ENCODE measurements around the gene NOP9. TPM values are rescaled to one million over a fixed set of nuclear protein-coding genes. Genes with fewer than 3 reads are reported as not detected.
A peak's percentile ranks its signal among the peaks of the same experiment; 100 is the strongest.

Gene NOP9
- total RNA-seq, 1 experiment from 2014 or later: 29.8 TPM

DNA sequence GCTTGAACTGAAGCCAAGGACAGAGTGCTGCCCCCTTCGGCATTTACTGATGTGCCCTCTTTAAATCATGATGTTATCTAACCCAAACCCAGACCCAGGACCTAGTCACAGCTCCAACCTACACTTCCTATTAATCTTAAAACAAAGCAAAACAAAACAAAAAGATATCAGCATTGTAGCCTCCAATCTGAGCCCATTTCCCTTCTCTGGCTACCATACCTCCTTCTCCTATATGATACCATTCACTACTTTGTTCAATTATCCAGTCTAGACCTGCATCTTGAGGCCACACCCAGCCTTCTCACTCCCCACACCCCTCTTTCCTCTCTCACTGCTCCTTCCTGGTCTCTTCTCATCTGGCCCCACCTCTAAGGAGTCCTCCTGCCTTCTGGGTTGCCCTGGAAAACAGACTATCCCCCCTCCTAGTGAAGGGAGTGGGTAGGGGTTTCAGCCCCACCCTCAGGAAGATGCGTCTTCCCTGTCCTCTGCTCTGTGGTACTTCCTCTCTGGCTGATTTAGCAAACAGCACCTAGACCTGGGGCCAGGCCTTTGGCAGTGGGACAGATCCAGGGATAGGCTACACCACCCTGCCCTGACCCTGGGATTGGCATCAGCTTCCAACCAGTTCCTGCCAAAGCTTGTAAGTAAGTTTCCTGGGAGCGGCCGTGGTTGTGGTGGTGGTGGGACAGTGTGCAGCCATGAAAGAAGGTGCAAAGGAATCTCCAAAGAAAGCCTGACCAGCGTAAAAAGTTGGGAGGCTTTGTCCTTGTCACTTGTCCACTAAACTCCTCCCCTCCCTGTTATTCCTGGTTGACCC is 14.9 kb downstream of the NOP9 start:
- H3K27me3 Mint-ChIP-seq (ENCODE audit: insufficient read depth, unreplicated experiment): peaks cover 12% of the 10 kb centered on the region
- TF ChIP-seq, protein P1, sequence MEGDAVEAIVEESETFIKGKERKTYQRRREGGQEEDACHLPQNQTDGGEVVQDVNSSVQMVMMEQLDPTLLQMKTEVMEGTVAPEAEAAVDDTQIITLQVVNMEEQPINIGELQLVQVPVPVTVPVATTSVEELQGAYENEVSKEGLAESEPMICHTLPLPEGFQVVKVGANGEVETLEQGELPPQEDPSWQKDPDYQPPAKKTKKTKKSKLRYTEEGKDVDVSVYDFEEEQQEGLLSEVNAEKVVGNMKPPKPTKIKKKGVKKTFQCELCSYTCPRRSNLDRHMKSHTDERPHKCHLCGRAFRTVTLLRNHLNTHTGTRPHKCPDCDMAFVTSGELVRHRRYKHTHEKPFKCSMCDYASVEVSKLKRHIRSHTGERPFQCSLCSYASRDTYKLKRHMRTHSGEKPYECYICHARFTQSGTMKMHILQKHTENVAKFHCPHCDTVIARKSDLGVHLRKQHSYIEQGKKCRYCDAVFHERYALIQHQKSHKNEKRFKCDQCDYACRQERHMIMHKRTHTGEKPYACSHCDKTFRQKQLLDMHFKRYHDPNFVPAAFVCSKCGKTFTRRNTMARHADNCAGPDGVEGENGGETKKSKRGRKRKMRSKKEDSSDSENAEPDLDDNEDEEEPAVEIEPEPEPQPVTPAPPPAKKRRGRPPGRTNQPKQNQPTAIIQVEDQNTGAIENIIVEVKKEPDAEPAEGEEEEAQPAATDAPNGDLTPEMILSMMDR (IDR thresholded peaks at IDR 0.05; ENCODE audit: unreplicated experiment): no peak
- H3K4me1 Mint-ChIP-seq (ENCODE audit: insufficient read depth, unreplicated experiment): peaks cover 29% of the 10 kb centered on the region
- no peak overlapping the region for H3K27ac Mint-ChIP-seq (ENCODE audit: low read depth, unreplicated experiment)
- H3K9me3 Mint-ChIP-seq (ENCODE audit: unreplicated experiment): no peaks in the 10 kb centered on the region
- intact Hi-C loops (cut with micrococcal nuclease): no loop called here
- H3K4me3 Mint-ChIP-seq (ENCODE audit: unreplicated experiment): no peak overlapping the region
- ChIA-PET CTCF (interaction anchor here (0.6 to 10.0 kb wide), 7 partner anchors 8 to 1704 kb away, joined by 3 to 145 read pairs (median 5); partner anchors contain the start of genes CBLN3, DHRS1, KHNYN and NOP9), POLR2A (interaction anchor here (1.4 kb wide), 1 partner anchor 16 kb away, joined by 3 read pairs; no protein-coding TSS in a partner anchor)
- BruUV-seq (replicated peaks): no TSS peak
- DNase-seq (ENCODE audit: unreplicated experiment): peak; percentile 65
- H3K36me3 Mint-ChIP-seq (ENCODE audit: insufficient read depth, unreplicated experiment): peaks cover 16% of the 10 kb centered on the region

DNA sequence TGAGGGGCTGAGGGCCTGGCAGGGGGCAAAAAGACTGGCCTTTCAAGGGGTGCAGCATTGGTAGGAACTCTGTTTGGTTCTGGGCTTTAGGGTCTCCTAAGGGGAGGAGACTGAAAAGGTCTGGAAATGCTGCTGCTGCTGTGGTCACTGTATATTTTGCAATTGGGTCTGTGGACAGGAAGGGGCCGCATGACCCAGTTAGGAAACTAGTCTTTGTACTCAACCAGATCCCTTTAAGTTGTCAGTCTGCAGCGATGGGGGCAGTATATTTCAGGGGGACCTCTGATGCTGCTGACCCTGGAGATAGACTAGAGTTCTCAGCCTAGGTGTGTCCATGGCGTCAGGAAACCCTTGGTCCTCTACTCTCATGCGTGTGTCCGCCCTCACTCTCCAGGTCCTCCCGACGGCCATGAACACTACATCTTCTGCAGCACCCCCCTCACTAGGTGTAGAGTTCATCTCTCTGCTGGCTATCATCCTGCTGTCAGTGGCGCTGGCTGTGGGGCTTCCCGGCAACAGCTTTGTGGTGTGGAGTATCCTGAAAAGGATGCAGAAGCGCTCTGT is 15.7 kb downstream of the NOP9 start:
- no TSS peak for BruUV-seq (replicated peaks)
- POLR2A ChIA-PET: interaction anchor here (1.4 to 1.6 kb wide), 2 partner anchors 16 to 169 kb away, joined by 3 to 4 read pairs; partner anchors contain the start of gene PSME2
- Mint-ChIP-seq H3K4me1 (ENCODE audit: insufficient read depth, unreplicated experiment) (peaks cover 22% of the 10 kb centered on the region), H3K4me3 (ENCODE audit: unreplicated experiment) (no peak overlapping the region), H3K27ac (ENCODE audit: low read depth, unreplicated experiment) (no peak overlapping the region), H3K9me3 (ENCODE audit: unreplicated experiment) (no peaks in the 10 kb centered on the region), H3K27me3 (ENCODE audit: insufficient read depth, unreplicated experiment) (peaks cover 19% of the 10 kb centered on the region), H3K36me3 (ENCODE audit: insufficient read depth, unreplicated experiment) (peaks cover 16% of the 10 kb centered on the region)
- no peak for DNase-seq (ENCODE audit: unreplicated experiment)
- TF ChIP-seq, protein P1 (IDR thresholded peaks at IDR 0.05; ENCODE audit: unreplicated experiment): no peak
- intact Hi-C loops (cut with micrococcal nuclease): no loop called here
- CTCF ChIA-PET: interaction anchor here (1.3 to 1.8 kb wide), 3 partner anchors 18 to 72 kb away, joined by 3 to 8 read pairs (median 5); partner anchors contain the start of gene TINF2

DNA sequence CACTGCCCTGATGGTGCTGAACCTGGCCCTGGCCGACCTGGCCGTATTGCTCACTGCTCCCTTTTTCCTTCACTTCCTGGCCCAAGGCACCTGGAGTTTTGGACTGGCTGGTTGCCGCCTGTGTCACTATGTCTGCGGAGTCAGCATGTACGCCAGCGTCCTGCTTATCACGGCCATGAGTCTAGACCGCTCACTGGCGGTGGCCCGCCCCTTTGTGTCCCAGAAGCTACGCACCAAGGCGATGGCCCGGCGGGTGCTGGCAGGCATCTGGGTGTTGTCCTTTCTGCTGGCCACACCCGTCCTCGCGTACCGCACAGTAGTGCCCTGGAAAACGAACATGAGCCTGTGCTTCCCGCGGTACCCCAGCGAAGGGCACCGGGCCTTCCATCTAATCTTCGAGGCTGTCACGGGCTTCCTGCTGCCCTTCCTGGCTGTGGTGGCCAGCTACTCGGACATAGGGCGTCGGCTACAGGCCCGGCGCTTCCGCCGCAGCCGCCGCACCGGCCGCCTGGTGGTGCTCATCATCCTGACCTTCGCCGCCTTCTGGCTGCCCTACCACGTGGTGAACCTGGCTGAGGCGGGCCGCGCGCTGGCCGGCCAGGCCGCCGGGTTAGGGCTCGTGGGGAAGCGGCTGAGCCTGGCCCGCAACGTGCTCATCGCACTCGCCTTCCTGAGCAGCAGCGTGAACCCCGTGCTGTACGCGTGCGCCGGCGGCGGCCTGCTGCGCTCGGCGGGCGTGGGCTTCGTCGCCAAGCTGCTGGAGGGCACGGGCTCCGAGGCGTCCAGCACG is 16.4 kb downstream of the NOP9 start:
- Mint-ChIP-seq H3K27me3 (ENCODE audit: insufficient read depth, unreplicated experiment) (peaks cover 23% of the 10 kb centered on the region), H3K4me3 (ENCODE audit: unreplicated experiment) (no peak overlapping the region), H3K27ac (ENCODE audit: low read depth, unreplicated experiment) (no peak overlapping the region), H3K4me1 (ENCODE audit: insufficient read depth, unreplicated experiment) (peaks cover 20% of the 10 kb centered on the region), H3K9me3 (ENCODE audit: unreplicated experiment) (no peaks in the 10 kb centered on the region), H3K36me3 (ENCODE audit: insufficient read depth, unreplicated experiment) (peaks cover 16% of the 10 kb centered on the region)
- POLR2A ChIA-PET: interaction anchor here (1.6 kb wide), 1 partner anchor 170 kb away, joined by 4 read pairs; the partner anchor contains the start of gene PSME2
- TF ChIP-seq, protein P1 (IDR thresholded peaks at IDR 0.05; ENCODE audit: unreplicated experiment): no peak
- no peak for DNase-seq (ENCODE audit: unreplicated experiment)
- CTCF ChIA-PET: interaction anchor here (1.5 to 1.8 kb wide), 2 partner anchors 9 to 19 kb away, joined by 8 read pairs; partner anchors contain the start of gene CIDEB
- intact Hi-C loops (cut with micrococcal nuclease): no loop called here
- BruUV-seq (replicated peaks): no TSS peak
